ENCODE measurements around the gene ZNF366.

- TF ChIP-seq CTCF (IDR thresholded peaks at IDR 0.05) (no peak), POLR2A (IDR thresholded peaks at IDR 0.05) (no peak)
Observed at GRCh38 chr5:72434056-72434780, 73.0 kb downstream of the ZNF366 start.

All from testis (tissue), 2 donors.